ENCODE results near the gene PLEKHA6. TPM values are rescaled to one million over a fixed set of nuclear protein-coding genes. Genes with fewer than 3 reads are reported as not detected.
"Not testable (repeated sequence)": the region's sequence is repeated elsewhere in the genome, so short reads cannot be mapped to it uniquely, and the experiment has no call there.

Gene PLEKHA6
- polyA plus RNA-seq, 3 donors: 0.08 TPM; not detected in 1

- Histone ChIP-seq H3K36me3 (replicated peaks in 1 of 2; ENCODE audit: control insufficient read depth in 1 of 2, insufficient read depth in 2 of 2, low read length in 2 of 2) (no peaks in the 10 kb centered on the region), H3K9me3 (replicated peaks in 1 of 2; ENCODE audit: control insufficient read depth in 1 of 2, insufficient read depth in 1 of 2, low read length in 2 of 2) (no peaks in the 10 kb centered on the region), H2AFZ (ENCODE audit: insufficient read depth, low read depth, low read length, poor library complexity, severe bottlenecking) (no peak overlapping the region), H3K4me1 (ENCODE audit: control insufficient read depth in 1 of 2, insufficient read depth in 2 of 2, low read length in 2 of 2) (no peaks in the 10 kb centered on the region), H4K20me1 (ENCODE audit: insufficient read depth, low read length) (no peaks in the 10 kb centered on the region), H3K4me2 (replicated peaks; ENCODE audit: extremely low read depth, low read length, poor library complexity, severe bottlenecking) (no peak overlapping the region), H3K9ac (ENCODE audit: insufficient read depth, low read length, poor library complexity, severe bottlenecking) (no peak overlapping the region), H3K27ac (ENCODE audit: low read depth in 1 of 2, low read length in 2 of 2) (no peak overlapping the region), H3K4me3 (replicated peaks in 1 of 3; ENCODE audit: low read depth in 2 of 3, low read length in 3 of 3) (no peak overlapping the region), H3K27me3 (ENCODE audit: control insufficient read depth in 2 of 2, insufficient read depth in 2 of 2, low read length in 2 of 2) (no peaks in the 10 kb centered on the region), H3K79me2 (ENCODE audit: insufficient read depth, low read length) (no peaks in the 10 kb centered on the region)
- H3K9me3 Mint-ChIP-seq: peaks cover 0 to 2% (median 0%) of the 10 kb centered on the region in 7 donors
- DNase-seq: no peak
- intact Hi-C loops (cut with micrococcal nuclease): no loop called here
- peak overlapping the region in 3 of 7 donors; percentile 2 to 68 (median 43) for H3K27ac Mint-ChIP-seq
- no peak overlapping the region for H3K4me3 Mint-ChIP-seq
- no peaks in the 10 kb centered on the region for H3K36me3 Mint-ChIP-seq
- no peak for TF ChIP-seq CTCF (IDR thresholded peaks at IDR 0.05)
- 92% methylated on average over 2 of the region's 3 CpGs for WGBS (ENCODE audit: insufficient coverage)
- H3K27me3 Mint-ChIP-seq (ENCODE audit: low read depth in 3 of 3): peaks cover 0 to 5% (median 5%) of the 10 kb centered on the region in 3 donors
- peaks cover 2% of the 10 kb centered on the region for H3K4me1 Mint-ChIP-seq
Observed at GRCh38 chr1:204331275-204331674, 28.5 kb downstream of the PLEKHA6 start.

- H3K4me3 Mint-ChIP-seq; H4K20me1 ChIP-seq (ENCODE audit: insufficient read depth, low read length); H3K79me2 ChIP-seq (ENCODE audit: insufficient read depth, low read length); intact Hi-C loops (cut with micrococcal nuclease); H3K4me1 ChIP-seq (ENCODE audit: control insufficient read depth in 1 of 2, insufficient read depth in 2 of 2, low read length in 2 of 2); H3K27ac Mint-ChIP-seq; H3K36me3 Mint-ChIP-seq; H3K9me3 ChIP-seq (replicated peaks in 1 of 2; ENCODE audit: control insufficient read depth in 1 of 2, insufficient read depth in 1 of 2, low read length in 2 of 2); H2AFZ ChIP-seq (ENCODE audit: insufficient read depth, low read depth, low read length, poor library complexity, severe bottlenecking); DNase-seq; H3K36me3 ChIP-seq (replicated peaks in 1 of 2; ENCODE audit: control insufficient read depth in 1 of 2, insufficient read depth in 2 of 2, low read length in 2 of 2); H3K27ac ChIP-seq (ENCODE audit: low read depth in 1 of 2, low read length in 2 of 2); H3K4me1 Mint-ChIP-seq; H3K9me3 Mint-ChIP-seq; H3K27me3 ChIP-seq (ENCODE audit: control insufficient read depth in 2 of 2, insufficient read depth in 2 of 2, low read length in 2 of 2); H3K4me3 ChIP-seq (replicated peaks in 1 of 3; ENCODE audit: low read depth in 2 of 3, low read length in 3 of 3); H3K4me2 ChIP-seq (replicated peaks; ENCODE audit: extremely low read depth, low read length, poor library complexity, severe bottlenecking); H3K9ac ChIP-seq (ENCODE audit: insufficient read depth, low read length, poor library complexity, severe bottlenecking): not testable (repeated sequence)
- whole genome bisulfite sequencing (ENCODE audit: insufficient coverage): no CpG with 5 or more reads among the region's 3 CpGs
- peaks cover 4 to 11% (median 8%) of the 10 kb centered on the region in 3 donors for H3K27me3 Mint-ChIP-seq (ENCODE audit: low read depth in 3 of 3)
Observed at GRCh38 chr1:204327870-204328269, 31.9 kb downstream of the PLEKHA6 start.

Measured in CD14-positive monocyte (primary cell).